GM12891 (cell line): ENCODE data around the gene CDC42EP4. TPM values are rescaled to one million over a fixed set of nuclear protein-coding genes. Genes with fewer than 3 reads are reported as not detected.

Experiments
- DNase-seq: peaks from one replicate; pipeline ENCODE4 v3.0.0; 2011; ENCODE audit warnings: low spot score; ENCODE audit not compliant: insufficient read length
- FAIRE-seq: peaks from 2 replicates; lab custom pipeline; 2011; peaks lifted over from hg19 to GRCh38; lab: Jason Lieb, UNC
- PAX5 ChIP-seq: IDR thresholded peaks from 2 replicates; pipeline ENCODE4 v1.6.1; 2011; ENCODE audit warnings: low read length, moderate library complexity, mild to moderate bottlenecking; ENCODE audit not compliant: insufficient read depth, severe bottlenecking
- POLR2A ChIP-seq: IDR thresholded peaks from 2 replicates; pipeline ENCODE4 v1.6.1; 2011; ENCODE audit warnings: low read depth, low read length, control low read depth
- POLR2AphosphoS5 ChIP-seq: IDR thresholded peaks from 2 replicates; pipeline ENCODE4 v1.6.1; 2011; ENCODE audit warnings: low read depth, low read length, control low read depth
- POU2F2 ChIP-seq: IDR thresholded peaks from 2 replicates; pipeline ENCODE4 v1.6.1; 2011; ENCODE audit warnings: low read depth, mild to moderate bottlenecking, control low read depth, low read length, moderate library complexity
- SPI1 ChIP-seq: IDR thresholded peaks from 2 replicates; pipeline ENCODE4 v1.6.1; 2011; ENCODE audit warnings: low read depth, low read length, control low read depth
- TAF1 ChIP-seq: IDR thresholded peaks from 2 replicates; pipeline ENCODE4 v1.6.1; 2011; ENCODE audit warnings: low read depth, low read length, control low read depth
- polyA plus RNA-seq: library from polyadenylated mRNA; unstranded; fragments of >200 nt; gene quantifications from one replicate; pipeline ENCODE4 v1.2.1, GENCODE V29; 2012; ENCODE audit warnings: low read depth, missing spikeins, inconsistent platforms; ENCODE audit not compliant: missing spikeins

Gene CDC42EP4, protein sequence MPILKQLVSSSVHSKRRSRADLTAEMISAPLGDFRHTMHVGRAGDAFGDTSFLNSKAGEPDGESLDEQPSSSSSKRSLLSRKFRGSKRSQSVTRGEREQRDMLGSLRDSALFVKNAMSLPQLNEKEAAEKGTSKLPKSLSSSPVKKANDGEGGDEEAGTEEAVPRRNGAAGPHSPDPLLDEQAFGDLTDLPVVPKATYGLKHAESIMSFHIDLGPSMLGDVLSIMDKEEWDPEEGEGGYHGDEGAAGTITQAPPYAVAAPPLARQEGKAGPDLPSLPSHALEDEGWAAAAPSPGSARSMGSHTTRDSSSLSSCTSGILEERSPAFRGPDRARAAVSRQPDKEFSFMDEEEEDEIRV
- polyA plus RNA-seq = 1.1 TPM

GRCh38 chr17:73311781-73312641 is at the start of gene CDC42EP4:
CDC42EP4 (minus strand) TSS chr17:73312001; CDS start chr17:73286500, 25,501 bp downstream.
- no peak for TF ChIP-seq TAF1
- TF ChIP-seq SPI1 = no peak
- no peak for TF ChIP-seq PAX5
- TF ChIP-seq POLR2AphosphoS5 = no peak
- TF ChIP-seq POU2F2 = no peak
- TF ChIP-seq POLR2A = no peak
- FAIRE-seq (peak; percentile 52), DNase-seq (peak; percentile 90)

- TF ChIP-seq TAF1 (no peak), POLR2A (no peak), PAX5 (no peak), POU2F2 (no peak), POLR2AphosphoS5 (no peak), SPI1 (no peak)
- DNase-seq (no peak), FAIRE-seq (no peak)
Measured at GRCh38 chr17:73360961-73361761, 49.4 kb upstream of the CDC42EP4 start.

- DNase-seq (no peak), FAIRE-seq (no peak)
- TF ChIP-seq PAX5 = no peak
- TF ChIP-seq TAF1 = no peak
- TF ChIP-seq POLR2A = no peak
- TF ChIP-seq POLR2AphosphoS5 = no peak
- no peak for TF ChIP-seq POU2F2
- TF ChIP-seq SPI1 = no peak
Measured at GRCh38 chr17:73359987-73360410, 48.2 kb upstream of the CDC42EP4 start.

GRCh38 chr17:73359352-73359751 is 47.6 kb upstream of the CDC42EP4 start:
- FAIRE-seq (no peak), DNase-seq (no peak)
- TF ChIP-seq POLR2AphosphoS5 (no peak), TAF1 (no peak), POU2F2 (no peak), PAX5 (no peak), POLR2A (no peak), SPI1 (no peak)

- TF ChIP-seq POU2F2 (no peak), SPI1 (no peak), POLR2AphosphoS5 (no peak), POLR2A (no peak), TAF1 (no peak), PAX5 (no peak)
- FAIRE-seq = no peak
Measured at GRCh38 chr17:73358668-73359067, 46.9 kb upstream of the CDC42EP4 start.

DNA sequence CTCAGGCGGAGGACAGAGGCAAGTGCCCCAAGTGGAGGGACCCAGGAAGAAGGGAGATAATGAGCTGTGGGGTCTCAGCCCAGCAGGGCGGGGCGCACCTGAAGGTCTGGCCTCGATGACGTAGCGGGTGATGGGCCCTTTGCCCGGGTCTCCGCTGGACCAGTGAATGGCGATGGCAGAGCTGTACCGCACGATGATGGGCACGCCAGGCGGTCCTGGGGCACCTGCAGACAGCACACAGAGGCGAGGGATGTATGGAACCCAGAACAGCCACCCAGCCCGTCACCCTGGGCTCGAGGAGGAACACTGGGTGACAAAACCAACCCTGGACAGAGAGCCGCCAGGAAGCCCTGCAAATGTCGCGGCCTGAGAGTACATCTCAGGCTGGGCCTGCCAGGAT is 46.2 kb upstream of the CDC42EP4 start:
- no peak for TF ChIP-seq POU2F2
- no peak for TF ChIP-seq PAX5
- TF ChIP-seq SPI1 = no peak
- DNase-seq = no peak
- FAIRE-seq = no peak

More at GRCh38 chr17:73358668-73359067, 46.9 kb upstream of the CDC42EP4 start:
- no peak for DNase-seq

- DNase-seq = no peak
- TF ChIP-seq SPI1 (no peak), POLR2AphosphoS5 (no peak), POU2F2 (no peak), PAX5 (no peak), POLR2A (no peak), TAF1 (no peak)
- FAIRE-seq = no peak
Measured at GRCh38 chr17:73357318-73357717, 45.5 kb upstream of the CDC42EP4 start.

DNA sequence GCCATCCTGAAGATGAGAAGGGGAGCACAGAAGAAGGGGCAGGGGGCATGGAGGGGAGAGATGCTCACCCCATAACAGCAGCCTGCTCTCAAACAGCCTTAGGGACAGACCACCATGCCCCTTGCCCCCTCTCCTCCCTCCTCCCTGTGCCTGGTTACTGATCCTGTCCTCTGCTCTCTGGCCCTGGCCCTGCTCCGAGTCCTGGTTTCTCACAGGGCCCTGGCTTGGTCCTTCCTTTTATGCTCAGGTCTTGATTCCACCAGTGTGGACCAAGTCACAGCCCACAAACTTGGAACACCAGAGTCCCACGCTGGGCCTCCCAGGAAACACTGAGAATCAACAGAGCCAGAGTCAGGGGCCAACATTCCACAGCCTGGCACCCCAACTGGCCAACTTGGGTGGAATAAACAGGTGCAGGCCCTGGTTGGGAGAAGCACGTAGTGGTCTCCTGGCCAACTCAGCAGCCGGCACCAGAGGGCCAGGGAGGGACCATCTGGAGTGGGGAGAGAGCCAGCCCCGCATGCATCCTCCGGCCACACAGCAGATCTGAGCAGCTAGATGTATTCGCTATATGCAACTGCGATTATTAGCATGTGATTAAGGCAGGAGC is 44.9 kb upstream of the CDC42EP4 start:
- no peak for FAIRE-seq
- TF ChIP-seq POLR2A (no peak), SPI1 (no peak)
- DNase-seq = no peak
